Measurements from ENCODE around the gene FKBP15.

Gene FKBP15

GRCh38 chr9:113181165-113181564 lies 39.9 kb downstream of the FKBP15 start:
- TF ChIP-seq RARB (CRISPR knock-in tag; IDR thresholded peaks at IDR 0.05), result no peak
- no peak for ATAC-seq

- no peak for ATAC-seq
- TF ChIP-seq ISL1 (CRISPR knock-in tag; IDR thresholded peaks at IDR 0.05), result no peak
- TF ChIP-seq ZFP30 (CRISPR knock-in tag; IDR thresholded peaks at IDR 0.05), result no peak
- TF ChIP-seq CSRNP3 (CRISPR knock-in tag; IDR thresholded peaks at IDR 0.05), result no peak
- TF ChIP-seq CREB5 (CRISPR knock-in tag; IDR thresholded peaks at IDR 0.05; ENCODE audit: low read depth), result no peak
- no peak for TF ChIP-seq PPARA (CRISPR knock-in tag; IDR thresholded peaks at IDR 0.05; ENCODE audit: borderline replicate concordance)
These were observed 41.2 kb downstream of the FKBP15 start for GRCh38 chr9:113179839-113180238.

- TF ChIP-seq SNAI2 (CRISPR knock-in tag; IDR thresholded peaks at IDR 0.05), result no peak
- TF ChIP-seq TSHZ2 (CRISPR knock-in tag; IDR thresholded peaks at IDR 0.05), result no peak
- no peak for TF ChIP-seq ZFP3 (CRISPR knock-in tag; IDR thresholded peaks at IDR 0.05)
- TF ChIP-seq CREB5 (CRISPR knock-in tag; IDR thresholded peaks at IDR 0.05; ENCODE audit: low read depth), result no peak
- TF ChIP-seq ESRRG (CRISPR knock-in tag; IDR thresholded peaks at IDR 0.05), result no peak
- TF ChIP-seq GLIS3 (CRISPR knock-in tag; IDR thresholded peaks at IDR 0.05), result no peak
- TF ChIP-seq ARNTL (CRISPR knock-in tag; IDR thresholded peaks at IDR 0.05; ENCODE audit: borderline replicate concordance, low read depth), result no peak
- no peak for TF ChIP-seq PPARA (CRISPR knock-in tag; IDR thresholded peaks at IDR 0.05; ENCODE audit: borderline replicate concordance)
- no peak for TF ChIP-seq CSDC2 (CRISPR knock-in tag; IDR thresholded peaks at IDR 0.05)
- TF ChIP-seq BACH2 (CRISPR knock-in tag; IDR thresholded peaks at IDR 0.05; ENCODE audit: borderline replicate concordance), result no peak
- TF ChIP-seq ZFP30 (CRISPR knock-in tag; IDR thresholded peaks at IDR 0.05), result no peak
- TF ChIP-seq ZNF8 (CRISPR knock-in tag; IDR thresholded peaks at IDR 0.05), result no peak
- TF ChIP-seq ZNF70 (CRISPR knock-in tag; IDR thresholded peaks at IDR 0.05), result no peak
- no peak for TF ChIP-seq PATZ1 (CRISPR knock-in tag; IDR thresholded peaks at IDR 0.05; ENCODE audit: borderline replicate concordance)
- TF ChIP-seq OSR1 (CRISPR knock-in tag; IDR thresholded peaks at IDR 0.05), result no peak
These were observed 43.0 kb downstream of the FKBP15 start for GRCh38 chr9:113178087-113178486.

GRCh38 chr9:113177251-113177650 lies 43.8 kb downstream of the FKBP15 start:
- ATAC-seq, result no peak
- TF ChIP-seq ZNF565 (CRISPR knock-in tag; conservative IDR thresholded peaks at IDR 0.05; ENCODE audit: low read depth), result no peak
- no peak for TF ChIP-seq ZNF8 (CRISPR knock-in tag; IDR thresholded peaks at IDR 0.05)
- TF ChIP-seq TCF4 (CRISPR knock-in tag; IDR thresholded peaks at IDR 0.05; ENCODE audit: borderline replicate concordance), result no peak
- no peak for TF ChIP-seq OSR1 (CRISPR knock-in tag; IDR thresholded peaks at IDR 0.05)
- TF ChIP-seq ZFP3 (CRISPR knock-in tag; IDR thresholded peaks at IDR 0.05), result no peak
- no peak for TF ChIP-seq SNAI2 (CRISPR knock-in tag; IDR thresholded peaks at IDR 0.05)
- no peak for TF ChIP-seq ZFP30 (CRISPR knock-in tag; IDR thresholded peaks at IDR 0.05)
- TF ChIP-seq ARNTL (CRISPR knock-in tag; IDR thresholded peaks at IDR 0.05; ENCODE audit: borderline replicate concordance, low read depth), result no peak

More at GRCh38 chr9:113178087-113178486, 43.0 kb downstream of the FKBP15 start:
- no peak; the same call in 2 of the 3 replicates for ATAC-seq

All from SK-N-SH treated with all-trans-retinoic acid at 6 μM for 48 hours (cell line).